Mesothelial cell of epicardium (in vitro differentiated cells): Measurements from ENCODE around the gene GFRA1. TPM values are rescaled to one million over a fixed set of nuclear protein-coding genes. Genes with fewer than 3 reads are reported as not detected.

Experiments
- DNase-seq, 2 experiments: peaks; one replicate each; pipeline ENCODE4 v3.0.0; 2021; ENCODE audit warnings: low spot score in 2 of 2; ENCODE audit not compliant: unreplicated experiment in 2 of 2
- H3K27ac Mint-ChIP-seq: 2 replicates; pipeline ENCODE4 v1.8.0; 2021; ENCODE audit warnings: mixed read lengths
- H3K27me3 Mint-ChIP-seq: 2 replicates; pipeline ENCODE4 v1.8.0; 2021; ENCODE audit warnings: low read depth, mixed read lengths
- H3K36me3 Mint-ChIP-seq: 2 replicates; pipeline ENCODE4 v1.8.0; 2021; ENCODE audit warnings: mixed read lengths
- H3K4me1 Mint-ChIP-seq: 2 replicates; pipeline ENCODE4 v1.8.0; 2021; ENCODE audit warnings: mixed read lengths
- H3K4me3 Mint-ChIP-seq: 2 replicates; pipeline ENCODE4 v1.8.0; 2021; ENCODE audit warnings: mild to moderate bottlenecking, moderate library complexity, mixed read lengths
- H3K9me3 Mint-ChIP-seq: 2 replicates; pipeline ENCODE4 v1.8.0; 2021; ENCODE audit warnings: mixed read lengths
- total RNA-seq: library from RNA; stranded (reverse); gene quantifications from 3 replicates; pipeline ENCODE4 v1.2.1, GENCODE V29; 2021
- TF ChIP-seq, protein P1 (sequence below): fragments of 200-600 bp; sonication (generic); IDR thresholded peaks from one replicate; pipeline ENCODE4 v1.5.0; 2021; ENCODE audit warnings: antibody characterized with exemption; ENCODE audit not compliant: unreplicated experiment

Gene GFRA1
- total RNA-seq, 1 donor from 2014 or later, result 40.8 TPM

DNA sequence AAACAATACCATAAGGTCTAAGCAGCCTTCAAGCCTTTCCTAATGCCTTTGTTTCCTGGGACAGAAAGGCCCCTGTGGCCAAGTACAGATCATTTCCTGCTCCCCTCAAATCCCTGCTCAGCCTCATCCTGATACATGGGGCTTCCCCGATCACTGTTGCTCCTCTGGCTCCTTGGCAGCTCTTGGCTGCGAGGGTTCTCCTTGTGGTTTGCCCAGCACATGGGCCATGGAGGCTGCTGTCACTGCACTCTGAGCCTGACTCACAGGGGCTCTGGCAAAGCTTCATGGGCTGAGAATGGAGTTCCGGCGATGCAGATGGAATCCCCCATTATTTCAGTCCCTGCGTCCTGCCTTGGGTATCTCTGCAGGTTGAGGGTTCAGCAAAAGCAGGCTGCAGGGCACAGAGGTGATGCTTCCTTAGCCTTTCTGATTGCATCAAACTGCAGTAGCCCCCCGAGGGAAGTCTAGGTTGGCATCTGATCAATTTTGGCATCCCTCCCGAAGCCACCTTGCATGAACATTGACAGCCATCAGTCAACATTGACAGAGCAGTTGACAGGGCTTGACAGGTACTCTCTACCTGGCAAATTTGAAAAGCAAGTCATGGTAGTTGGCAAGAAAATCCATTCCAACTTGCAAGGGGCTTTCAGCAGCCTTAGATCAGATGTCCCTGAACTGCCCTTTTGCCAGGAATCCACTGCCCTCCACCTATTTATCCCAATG, 168.6 kb downstream of the GFRA1 start:
- Mint-ChIP-seq H3K36me3 (peaks cover 13% of the 10 kb centered on the region), H3K9me3 (peaks cover 5% of the 10 kb centered on the region), H3K27me3 (no peaks in the 10 kb centered on the region), H3K4me1 (no peaks in the 10 kb centered on the region), H3K27ac (no peak overlapping the region), H3K4me3 (no peak overlapping the region)
- DNase-seq, result no peak
- TF ChIP-seq, protein P1, sequence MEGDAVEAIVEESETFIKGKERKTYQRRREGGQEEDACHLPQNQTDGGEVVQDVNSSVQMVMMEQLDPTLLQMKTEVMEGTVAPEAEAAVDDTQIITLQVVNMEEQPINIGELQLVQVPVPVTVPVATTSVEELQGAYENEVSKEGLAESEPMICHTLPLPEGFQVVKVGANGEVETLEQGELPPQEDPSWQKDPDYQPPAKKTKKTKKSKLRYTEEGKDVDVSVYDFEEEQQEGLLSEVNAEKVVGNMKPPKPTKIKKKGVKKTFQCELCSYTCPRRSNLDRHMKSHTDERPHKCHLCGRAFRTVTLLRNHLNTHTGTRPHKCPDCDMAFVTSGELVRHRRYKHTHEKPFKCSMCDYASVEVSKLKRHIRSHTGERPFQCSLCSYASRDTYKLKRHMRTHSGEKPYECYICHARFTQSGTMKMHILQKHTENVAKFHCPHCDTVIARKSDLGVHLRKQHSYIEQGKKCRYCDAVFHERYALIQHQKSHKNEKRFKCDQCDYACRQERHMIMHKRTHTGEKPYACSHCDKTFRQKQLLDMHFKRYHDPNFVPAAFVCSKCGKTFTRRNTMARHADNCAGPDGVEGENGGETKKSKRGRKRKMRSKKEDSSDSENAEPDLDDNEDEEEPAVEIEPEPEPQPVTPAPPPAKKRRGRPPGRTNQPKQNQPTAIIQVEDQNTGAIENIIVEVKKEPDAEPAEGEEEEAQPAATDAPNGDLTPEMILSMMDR, result no peak

DNA sequence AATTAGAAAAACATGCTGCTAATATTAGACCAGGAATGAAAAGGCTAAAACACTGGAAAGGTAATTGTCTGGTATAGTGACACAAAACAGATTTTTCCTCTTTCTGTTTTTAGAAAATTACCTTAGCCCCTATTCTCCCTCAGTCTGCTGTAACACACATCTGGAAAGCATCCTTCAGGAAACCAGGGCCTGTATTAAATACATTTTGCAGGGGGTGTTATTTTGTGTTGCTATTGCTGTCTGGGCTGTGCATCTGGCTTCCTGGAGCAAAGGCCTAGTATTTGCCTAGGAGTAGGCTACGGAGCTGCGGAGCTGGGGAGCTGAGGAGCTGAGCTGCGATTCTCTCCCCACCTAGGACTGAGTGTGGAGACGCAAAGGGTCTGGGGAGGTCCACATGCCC, 169.3 kb downstream of the GFRA1 start:
- H3K4me3 Mint-ChIP-seq, result no peak overlapping the region
- H3K9me3 Mint-ChIP-seq, result peaks cover 5% of the 10 kb centered on the region
- H3K27me3 Mint-ChIP-seq, result no peaks in the 10 kb centered on the region
- peaks cover 2% of the 10 kb centered on the region for H3K4me1 Mint-ChIP-seq
- H3K36me3 Mint-ChIP-seq, result peaks cover 13% of the 10 kb centered on the region
- DNase-seq, result no peak
- TF ChIP-seq, protein P1, result no peak
- no peak overlapping the region for H3K27ac Mint-ChIP-seq

DNA sequence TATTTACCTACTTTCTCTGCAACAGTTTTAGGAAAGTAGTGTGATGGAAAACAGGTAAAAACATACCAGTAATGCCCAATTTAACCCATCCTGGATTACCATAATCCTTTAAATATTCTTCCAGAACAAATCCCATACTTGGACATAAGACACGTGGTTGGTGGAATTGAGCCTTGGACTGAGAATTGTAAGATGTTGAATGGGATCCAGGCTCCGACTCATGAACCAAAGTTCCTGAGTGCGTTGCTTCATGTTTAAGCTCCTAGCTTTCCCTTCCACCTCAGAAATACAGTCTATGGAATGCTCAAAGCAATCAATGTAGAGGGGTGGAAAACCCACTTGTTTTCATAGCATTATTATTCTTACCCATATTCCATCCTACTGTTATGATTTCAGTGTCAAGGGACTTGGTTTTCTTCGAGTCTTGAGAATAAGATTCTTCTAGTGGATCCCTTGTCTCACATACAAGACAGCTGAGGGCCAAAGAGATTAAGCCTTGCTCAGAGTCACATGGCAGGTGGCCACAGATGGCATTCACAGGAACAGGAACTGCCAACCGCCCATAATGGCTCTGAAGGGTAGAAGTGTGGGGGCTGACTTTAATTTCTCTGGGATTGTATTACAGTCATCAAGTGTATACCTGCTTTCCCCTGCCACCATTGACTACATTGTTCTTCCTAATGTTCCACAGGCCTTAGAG, 171.2 kb downstream of the GFRA1 start:
- Mint-ChIP-seq H3K27me3 (no peaks in the 10 kb centered on the region), H3K9me3 (peaks cover 5% of the 10 kb centered on the region), H3K36me3 (peaks cover 13% of the 10 kb centered on the region)

GRCh38 chr10:116100984-116101383, 172.0 kb downstream of the GFRA1 start:
- no peak for DNase-seq
- H3K27me3 Mint-ChIP-seq, result no peaks in the 10 kb centered on the region
- peaks cover 5% of the 10 kb centered on the region for H3K9me3 Mint-ChIP-seq
- TF ChIP-seq, protein P1, result no peak
- H3K4me1 Mint-ChIP-seq, result peaks cover 14% of the 10 kb centered on the region
- H3K36me3 Mint-ChIP-seq, result peaks cover 9% of the 10 kb centered on the region
- no peak overlapping the region for H3K4me3 Mint-ChIP-seq
- no peak overlapping the region for H3K27ac Mint-ChIP-seq

More for the DNA sequence above, 171.2 kb downstream of the GFRA1 start:
- no peak for DNase-seq
- Mint-ChIP-seq H3K4me3 (no peak overlapping the region), H3K27ac (no peak overlapping the region), H3K4me1 (peaks cover 7% of the 10 kb centered on the region)
- TF ChIP-seq, protein P1, result no peak

DNA sequence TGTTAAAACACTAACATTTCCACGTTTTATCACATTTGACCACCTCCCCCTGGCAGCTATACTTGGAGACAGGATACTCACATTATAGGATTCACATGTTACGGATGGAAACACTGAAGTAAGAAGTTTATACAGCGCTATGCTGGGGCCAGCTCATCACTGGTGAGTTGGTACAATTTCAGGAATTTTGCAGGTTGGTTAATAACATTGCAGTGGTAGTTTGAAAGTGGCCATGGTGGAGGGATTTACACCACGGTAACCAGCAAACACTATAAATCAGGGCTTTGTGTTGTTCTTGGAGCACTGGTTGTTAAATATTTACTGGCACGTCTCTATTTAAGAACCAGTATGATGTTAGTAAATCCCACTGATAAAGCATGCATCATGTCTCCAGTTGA, 174.0 kb downstream of the GFRA1 start:
- Mint-ChIP-seq H3K9me3 (peaks cover 5% of the 10 kb centered on the region), H3K27ac (no peak overlapping the region), H3K36me3 (peaks cover 6% of the 10 kb centered on the region), H3K4me3 (no peak overlapping the region), H3K27me3 (no peaks in the 10 kb centered on the region), H3K4me1 (peaks cover 14% of the 10 kb centered on the region)
- TF ChIP-seq, protein P1, result no peak
- no peak for DNase-seq
